ENCODE data around the gene SP6.

DNA sequence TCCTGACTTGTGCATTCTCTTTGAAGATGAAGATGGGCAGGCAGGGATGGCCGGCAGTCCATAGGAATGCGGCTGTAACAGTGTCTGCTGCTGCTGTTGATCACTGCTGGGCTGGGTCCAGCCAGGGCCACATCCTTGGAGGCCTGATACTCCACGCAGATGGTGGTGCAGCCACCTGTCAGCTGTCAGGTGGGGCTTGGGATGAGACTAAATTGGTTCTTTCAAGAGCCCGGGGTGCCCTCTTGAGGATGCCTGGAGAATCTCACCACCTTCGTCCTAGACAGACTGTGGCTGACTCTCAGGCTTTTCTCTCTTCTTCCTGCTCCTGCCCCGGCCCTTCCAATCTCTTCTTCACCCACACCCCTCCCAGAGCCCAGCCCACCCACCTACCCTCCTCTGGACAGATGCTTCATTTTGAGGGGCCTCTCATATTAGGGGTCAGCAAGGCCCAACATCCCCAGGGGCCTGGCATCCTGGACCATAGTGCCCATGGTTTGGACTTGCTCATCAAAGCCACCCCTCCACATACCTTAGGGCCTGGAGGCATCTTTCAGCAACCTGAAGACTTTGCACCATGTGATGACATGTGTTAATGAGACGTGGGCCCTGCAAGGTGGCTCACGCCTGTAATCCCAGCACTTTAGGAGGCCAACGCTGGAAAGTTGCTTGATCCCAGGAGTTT lies 48.5 kb downstream of the SP6 start:
- TF ChIP-seq EZH2 (IDR thresholded peaks at IDR 0.05; ENCODE audit: borderline replicate concordance, low read length) = no peak
- TF ChIP-seq, protein P1, sequence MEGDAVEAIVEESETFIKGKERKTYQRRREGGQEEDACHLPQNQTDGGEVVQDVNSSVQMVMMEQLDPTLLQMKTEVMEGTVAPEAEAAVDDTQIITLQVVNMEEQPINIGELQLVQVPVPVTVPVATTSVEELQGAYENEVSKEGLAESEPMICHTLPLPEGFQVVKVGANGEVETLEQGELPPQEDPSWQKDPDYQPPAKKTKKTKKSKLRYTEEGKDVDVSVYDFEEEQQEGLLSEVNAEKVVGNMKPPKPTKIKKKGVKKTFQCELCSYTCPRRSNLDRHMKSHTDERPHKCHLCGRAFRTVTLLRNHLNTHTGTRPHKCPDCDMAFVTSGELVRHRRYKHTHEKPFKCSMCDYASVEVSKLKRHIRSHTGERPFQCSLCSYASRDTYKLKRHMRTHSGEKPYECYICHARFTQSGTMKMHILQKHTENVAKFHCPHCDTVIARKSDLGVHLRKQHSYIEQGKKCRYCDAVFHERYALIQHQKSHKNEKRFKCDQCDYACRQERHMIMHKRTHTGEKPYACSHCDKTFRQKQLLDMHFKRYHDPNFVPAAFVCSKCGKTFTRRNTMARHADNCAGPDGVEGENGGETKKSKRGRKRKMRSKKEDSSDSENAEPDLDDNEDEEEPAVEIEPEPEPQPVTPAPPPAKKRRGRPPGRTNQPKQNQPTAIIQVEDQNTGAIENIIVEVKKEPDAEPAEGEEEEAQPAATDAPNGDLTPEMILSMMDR (conservative IDR thresholded peaks at IDR 0.05 in 1 of 2, IDR thresholded peaks at IDR 0.05 in 1 of 2; ENCODE audit: extremely low read depth in 1 of 2, insufficient read depth in 1 of 2, low read depth in 1 of 2, low read length in 2 of 2) = peak; percentile 63 to 77

Data from mammary epithelial cell (primary cell).